Choroid plexus epithelial cell (primary cell): Measurements from ENCODE around the gene MYADM.

Experiments used
- DNase-seq: peaks from one replicate; pipeline ENCODE4 v3.0.0-alpha.2; 2010; ENCODE audit warnings: low read depth
- H3K4me3 ChIP-seq: 2 replicates; pipeline ENCODE4 v1.5.1; 2011; ENCODE audit warnings: low read depth, mild to moderate bottlenecking, control low read depth, low read length, moderate library complexity
- CTCF ChIP-seq: conservative IDR thresholded peaks from 2 replicates; pipeline ENCODE4 v1.5.1; 2011; ENCODE audit warnings: low read depth, mild to moderate bottlenecking, control low read depth, inconsistent platforms, low read length, moderate library complexity

Gene MYADM

GRCh38 chr19:53894707-53895106 lies 27.0 kb downstream of the MYADM start:
- no peak overlapping the region for H3K4me3 ChIP-seq
- no peak for DNase-seq
- TF ChIP-seq CTCF, result no peak

- TF ChIP-seq CTCF, result no peak
- DNase-seq, result no peak
- no peak overlapping the region for H3K4me3 ChIP-seq
Observed at GRCh38 chr19:53896682-53897081, 29.0 kb downstream of the MYADM start.

- H3K4me3 ChIP-seq, result no peak overlapping the region
- no peak for TF ChIP-seq CTCF
- no peak for DNase-seq
Observed at GRCh38 chr19:53897459-53897858, 29.8 kb downstream of the MYADM start.

GRCh38 chr19:53898166-53898565 lies 30.5 kb downstream of the MYADM start:
- TF ChIP-seq CTCF, result no peak
- H3K4me3 ChIP-seq, result no peak overlapping the region
- no peak for DNase-seq

- H3K4me3 ChIP-seq, result no peak overlapping the region
- DNase-seq, result no peak
- no peak for TF ChIP-seq CTCF
Observed at GRCh38 chr19:53898636-53899341, 31.1 kb downstream of the MYADM start.

GRCh38 chr19:53900191-53900860 lies 32.6 kb downstream of the MYADM start:
- no peak for TF ChIP-seq CTCF
- no peak for DNase-seq
- H3K4me3 ChIP-seq, result no peak overlapping the region
